Peyer's patch (tissue), 4 donors: Measurements from ENCODE around the gene WAC. TPM values are rescaled to one million over a fixed set of nuclear protein-coding genes. Genes with fewer than 3 reads are reported as not detected.
"Not testable (repeated sequence)": the region's sequence is repeated elsewhere in the genome, so short reads cannot be mapped to it uniquely, and the experiment has no call there.

Source experiments
- DNase-seq, 3 donors: peaks; one replicate each; pipeline ENCODE4 v3.0.0-alpha.2; 2017 to 2019
- H3K27ac ChIP-seq, 4 donors: fragments of 200-600 bp; sonication (generic); one replicate each; pipeline ENCODE4 v1.5.1; 2016 to 2019
- H3K27me3 ChIP-seq, 2 donors: fragments of 200-600 bp; sonication (generic); one replicate each; pipeline ENCODE4 v1.5.1; 2019
- H3K36me3 ChIP-seq, 3 donors: fragments of 200-600 bp; sonication (generic); one replicate each; pipeline ENCODE4 v1.5.1; 2016 to 2019
- H3K4me1 ChIP-seq, 4 donors: fragments of 200-600 bp; sonication (generic); one replicate each; pipeline ENCODE4 v1.5.1; 2016 to 2019
- H3K4me3 ChIP-seq, 4 donors: fragments of 200-600 bp; sonication (generic); 1 replicate in 3 of 4; 2 replicates in 1 of 4; pipeline ENCODE4 v1.5.1; 2016 to 2019; ENCODE audit warnings: mild to moderate bottlenecking in 1 of 4
- H3K9me3 ChIP-seq, 4 donors: fragments of 200-600 bp; sonication (generic); one replicate each; pipeline ENCODE4 v1.5.1; 2016 to 2019; ENCODE audit warnings: mild to moderate bottlenecking in 1 of 4
- CTCF ChIP-seq, 6 experiments: fragments of 450-650 bp in 4 of 6; fragments of 200-600 bp in 2 of 6; sonication (generic) in 1 of 6; IDR thresholded peaks; one replicate each; pipeline ENCODE4 v1.5.1; 2017 to 2019; ENCODE audit warnings: antibody characterized with exemption in 6 of 6, mild to moderate bottlenecking in 3 of 6, moderate library complexity in 1 of 6
- POLR2A ChIP-seq, 2 donors: fragments of 450-650 bp; IDR thresholded peaks; one replicate each; pipeline ENCODE4 v1.5.1; 2017; ENCODE audit warnings: antibody characterized with exemption in 2 of 2, mild to moderate bottlenecking in 2 of 2, moderate library complexity in 2 of 2
- total RNA-seq, 4 donors: library from RNA; depleted of rRNA; stranded (reverse); fragments of >200 nt; gene quantifications; one replicate each; pipeline ENCODE4 v1.1.0, GENCODE V29; 2016

The WAC gene
- total RNA-seq, 4 donors from 2014 or later: 72.7 to 145 (median 96.4) TPM

- Histone ChIP-seq H3K4me1 (peaks cover 0 to 9% (median 0%) of the 10 kb centered on the region in 4 donors), H3K9me3 (no peaks in the 10 kb centered on the region), H3K27ac (no peak overlapping the region), H3K36me3 (peaks cover 0 to 19% (median 0%) of the 10 kb centered on the region in 3 donors), H3K4me3 (no peak overlapping the region), H3K27me3 (no peaks in the 10 kb centered on the region)
- DNase-seq: no peak
- TF ChIP-seq POLR2A (IDR thresholded peaks at IDR 0.05) (no peak), CTCF (IDR thresholded peaks at IDR 0.05) (no peak)
Measured at GRCh38 chr10:28601012-28601411, 68.1 kb downstream of the WAC start.

GRCh38 chr10:28604567-28605536, 71.9 kb downstream of the WAC start:
- TF ChIP-seq POLR2A (IDR thresholded peaks at IDR 0.05) (no peak), CTCF (IDR thresholded peaks at IDR 0.05) (no peak)
- no peak for DNase-seq
- H3K9me3 ChIP-seq: no peaks in the 10 kb centered on the region
- H3K36me3 ChIP-seq: peaks cover 0 to 26% (median 0%) of the 10 kb centered on the region in 3 donors
- no peak overlapping the region for H3K4me3 ChIP-seq
- no peaks in the 10 kb centered on the region for H3K27me3 ChIP-seq
- H3K27ac ChIP-seq: no peak overlapping the region
- peaks cover 0 to 9% (median 0%) of the 10 kb centered on the region in 4 donors for H3K4me1 ChIP-seq

GRCh38 chr10:28606568-28606967, 73.7 kb downstream of the WAC start:
- H3K27ac ChIP-seq: no peak overlapping the region
- no peak for TF ChIP-seq POLR2A (IDR thresholded peaks at IDR 0.05)
- no peak for TF ChIP-seq CTCF (IDR thresholded peaks at IDR 0.05)
- H3K9me3 ChIP-seq: no peaks in the 10 kb centered on the region
- peaks cover 0 to 9% (median 0%) of the 10 kb centered on the region in 4 donors for H3K4me1 ChIP-seq
- H3K27me3 ChIP-seq: no peaks in the 10 kb centered on the region
- peaks cover 0 to 36% (median 0%) of the 10 kb centered on the region in 3 donors for H3K36me3 ChIP-seq
- H3K4me3 ChIP-seq: no peak overlapping the region
- no peak for DNase-seq

GRCh38 chr10:28609636-28610035, 76.7 kb downstream of the WAC start:
- H3K4me3 ChIP-seq, H3K27me3 ChIP-seq, H3K27ac ChIP-seq, DNase-seq, H3K9me3 ChIP-seq, H3K4me1 ChIP-seq: not testable (repeated sequence)
- peaks cover 0 to 66% (median 0%) of the 10 kb centered on the region in 3 donors for H3K36me3 ChIP-seq

- TF ChIP-seq CTCF (IDR thresholded peaks at IDR 0.05) (no peak), POLR2A (IDR thresholded peaks at IDR 0.05) (no peak)
- Histone ChIP-seq H3K4me3 (no peak overlapping the region), H3K36me3 (peaks cover 0 to 94% (median 0%) of the 10 kb centered on the region in 3 donors), H3K27me3 (no peaks in the 10 kb centered on the region), H3K27ac (no peak overlapping the region), H3K4me1 (no peaks in the 10 kb centered on the region), H3K9me3 (no peaks in the 10 kb centered on the region)
- no peak for DNase-seq
Measured at GRCh38 chr10:28612877-28613276, 80.0 kb downstream of the WAC start.

- Histone ChIP-seq H3K4me3 (no peak overlapping the region), H3K27ac (no peak overlapping the region), H3K9me3 (no peaks in the 10 kb centered on the region), H3K27me3 (no peaks in the 10 kb centered on the region), H3K36me3 (peaks cover 0 to 90% (median 0%) of the 10 kb centered on the region in 3 donors), H3K4me1 (no peaks in the 10 kb centered on the region)
- no peak for DNase-seq
- TF ChIP-seq CTCF (IDR thresholded peaks at IDR 0.05) (no peak), POLR2A (IDR thresholded peaks at IDR 0.05) (no peak)
Measured at GRCh38 chr10:28616514-28616913, 83.6 kb downstream of the WAC start.
